Measurements from ENCODE around the gene CNTN2.

Gene CNTN2

DNA sequence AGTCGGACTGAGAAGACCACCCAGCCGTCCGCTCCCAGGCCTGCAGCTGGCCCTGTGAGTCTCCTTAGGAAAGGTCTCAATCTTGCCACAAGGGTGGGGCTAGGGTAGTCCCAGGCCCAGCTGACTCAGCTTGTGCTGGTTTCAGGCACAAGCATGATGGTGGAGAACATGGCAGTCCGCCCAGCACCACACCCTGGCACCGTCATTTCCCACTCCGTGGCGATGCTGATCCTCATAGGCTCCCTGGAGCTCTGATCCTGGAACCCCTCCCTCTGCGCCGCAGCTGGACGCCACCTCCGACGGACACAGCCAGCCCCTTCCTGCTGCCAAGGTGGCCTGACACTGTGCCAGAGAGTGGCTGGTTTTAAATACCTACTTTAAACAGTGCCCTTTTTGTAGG, 30.5 kb downstream of the CNTN2 start:
- DNase-seq (ENCODE audit: low read depth in 3 of 3), result no peak

DNA sequence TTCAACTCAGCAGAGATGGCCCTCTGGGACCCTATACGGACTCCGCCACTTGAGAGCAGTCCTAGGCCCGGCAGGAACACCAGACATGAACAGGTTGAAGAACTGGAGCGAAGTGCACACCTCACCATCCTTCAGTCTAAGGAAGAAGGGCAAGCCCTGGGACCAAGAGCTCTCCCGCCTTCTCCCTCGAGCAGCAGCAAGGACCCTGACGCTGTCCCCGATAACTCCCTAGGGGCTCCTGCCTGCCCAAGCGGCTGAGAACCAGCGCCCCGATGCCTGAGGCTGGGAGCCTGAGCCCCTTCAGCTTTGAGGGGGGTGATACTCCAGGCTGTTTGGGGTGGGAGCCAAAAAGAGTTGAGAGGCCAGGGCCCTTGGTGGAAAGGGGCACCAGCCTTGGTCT, 31.1 kb downstream of the CNTN2 start:
- DNase-seq (ENCODE audit: low read depth in 3 of 3), result no peak

DNA sequence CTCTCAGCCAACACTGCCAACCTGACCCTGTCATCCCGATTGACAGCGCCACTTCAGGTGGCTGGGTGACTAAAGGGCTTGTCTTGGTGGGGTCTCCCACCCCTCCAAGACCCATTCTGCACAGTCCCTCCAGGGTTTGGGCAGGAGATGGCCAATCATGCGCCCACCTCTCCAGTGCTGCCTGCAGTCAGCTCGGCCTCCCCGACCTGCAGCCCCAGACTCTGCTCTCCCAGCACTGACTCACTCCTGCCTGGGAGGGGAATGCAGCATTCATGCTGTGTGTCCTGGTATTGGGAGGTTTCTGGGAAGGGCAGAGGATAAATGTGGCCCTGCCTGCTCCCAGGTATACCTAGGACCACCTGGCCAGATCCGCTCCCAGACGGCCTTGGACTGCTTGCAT, 31.5 kb downstream of the CNTN2 start:
- no peak for DNase-seq (ENCODE audit: low read depth in 3 of 3)

DNA sequence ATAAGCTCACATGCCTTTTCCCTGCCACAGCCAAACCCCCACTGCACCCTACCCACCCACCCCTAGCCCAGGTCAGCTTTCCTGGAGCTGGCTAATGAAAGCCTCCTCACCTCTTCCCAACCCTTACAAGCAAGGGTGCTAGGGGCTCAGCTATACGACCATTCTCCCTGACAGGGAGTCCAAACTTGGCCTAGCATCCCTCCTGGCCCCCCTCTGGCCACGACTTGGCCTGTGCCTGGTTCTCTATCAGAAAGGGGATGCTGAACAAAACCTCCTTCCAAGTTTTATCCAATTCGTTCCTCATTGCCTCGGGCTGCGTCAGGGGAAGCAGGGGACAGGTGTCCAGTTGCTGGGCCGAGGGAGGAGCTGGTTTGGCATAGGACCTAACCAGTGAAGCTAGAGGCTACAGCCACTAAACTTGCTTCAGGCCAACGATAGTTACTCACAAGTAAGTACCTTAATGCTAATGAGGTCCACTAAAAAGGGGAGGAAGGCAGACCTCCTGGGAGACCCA, 32.7 kb downstream of the CNTN2 start:
- no peak for DNase-seq (ENCODE audit: low read depth in 3 of 3)

DNA sequence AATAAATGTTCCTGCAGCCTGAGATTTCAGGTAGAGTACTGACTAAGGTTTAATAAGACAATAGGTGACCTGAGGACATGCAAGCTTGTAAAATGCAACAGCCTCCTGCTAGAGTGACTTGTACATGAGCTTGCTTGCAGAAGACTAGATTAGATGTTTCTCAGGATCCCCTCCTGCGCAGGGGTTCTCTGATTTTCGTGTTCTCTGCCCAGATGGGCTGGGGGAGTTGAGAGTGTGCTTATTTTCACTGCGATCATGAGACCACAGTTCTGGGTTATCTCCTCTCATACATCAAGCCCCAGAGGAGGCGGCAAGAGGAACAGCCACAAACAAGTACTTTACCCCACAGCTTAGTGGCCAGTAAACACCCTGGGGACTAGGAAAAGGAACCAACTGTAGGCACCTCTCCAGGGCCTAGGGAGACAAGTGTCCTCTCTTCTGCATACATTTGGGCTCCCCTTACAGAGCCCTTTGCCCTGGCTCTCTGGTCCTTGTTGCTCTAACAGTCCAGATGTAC, 33.3 kb downstream of the CNTN2 start:
- no peak for DNase-seq (ENCODE audit: low read depth in 3 of 3)

DNA sequence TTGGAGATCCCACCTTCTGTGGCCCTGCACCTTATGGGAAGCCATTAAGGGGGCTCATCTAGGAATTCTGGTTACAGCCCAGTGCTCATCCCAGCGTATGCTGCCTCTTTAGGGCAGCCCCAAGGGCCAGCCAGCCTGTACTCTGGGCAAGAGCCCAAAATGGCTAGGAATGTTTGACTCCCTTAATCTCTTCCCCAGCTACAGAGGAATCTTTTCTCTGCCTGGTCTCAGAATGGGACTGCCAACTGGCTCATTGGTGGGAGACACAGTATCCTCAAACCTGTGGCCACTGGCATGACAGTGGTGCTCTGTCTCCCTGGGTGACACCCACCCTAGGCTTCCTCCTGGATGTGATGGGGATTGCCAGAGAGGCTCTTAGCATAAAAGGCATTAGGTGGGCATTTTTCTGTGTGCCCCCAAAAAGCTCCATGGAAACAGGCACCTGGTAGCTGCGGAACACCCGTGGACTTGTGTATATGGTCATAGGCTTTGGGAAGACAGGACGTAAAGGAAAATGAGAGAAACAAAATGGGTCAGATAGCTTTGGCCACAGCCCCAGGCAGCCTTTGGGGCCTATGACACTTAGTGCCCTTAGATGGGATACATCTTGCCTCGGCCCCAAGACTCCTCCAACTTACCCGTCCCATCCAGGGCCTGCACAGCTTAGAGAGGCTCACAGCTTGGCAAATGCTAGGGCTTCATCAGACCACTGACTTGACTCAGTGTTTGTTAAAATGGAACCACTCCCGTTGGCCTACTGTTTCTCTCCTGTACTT, 34.3 kb downstream of the CNTN2 start:
- DNase-seq (ENCODE audit: low read depth in 3 of 3), result no peak

DNA sequence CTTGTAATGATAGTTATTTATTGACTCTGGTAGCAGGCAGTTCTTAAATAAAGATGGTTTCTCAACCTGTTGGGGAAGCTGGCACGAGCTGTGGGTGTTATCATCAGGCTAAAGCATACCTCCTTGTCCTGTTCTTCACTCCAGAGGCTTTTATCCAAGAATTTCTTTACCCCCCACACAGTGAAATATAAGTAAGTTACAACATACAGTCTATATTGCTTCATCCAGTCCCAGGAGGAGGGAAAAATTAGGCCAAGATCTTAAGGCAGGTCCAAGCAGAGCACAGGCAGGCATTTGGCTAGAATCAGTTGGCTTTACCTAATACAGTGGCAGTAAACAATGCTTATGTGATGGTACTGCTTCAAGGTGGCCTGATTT, 34.9 kb downstream of the CNTN2 start:
- DNase-seq (ENCODE audit: low read depth in 3 of 3), result no peak

DNA sequence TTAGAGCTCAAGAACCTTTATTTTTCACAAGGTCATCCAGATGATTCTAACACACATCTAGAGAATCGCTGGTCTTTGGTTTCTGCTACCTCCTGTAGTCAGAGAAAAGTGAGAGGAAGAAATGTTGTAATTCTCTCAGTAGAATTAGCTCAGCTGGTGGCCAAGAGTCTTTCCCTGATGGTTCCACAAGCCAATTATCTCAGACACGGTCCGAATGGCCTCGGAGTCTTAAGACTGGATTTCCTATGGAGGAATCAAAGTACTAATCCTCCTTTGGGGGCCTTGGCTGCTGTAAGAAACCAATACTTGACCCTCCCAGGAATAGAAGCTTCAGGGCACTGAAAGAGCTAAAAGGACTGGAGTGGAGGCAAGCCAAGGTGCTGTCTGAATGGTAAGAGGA, 39.4 kb downstream of the CNTN2 start:
- DNase-seq (ENCODE audit: low read depth in 3 of 3), result no peak

DNA sequence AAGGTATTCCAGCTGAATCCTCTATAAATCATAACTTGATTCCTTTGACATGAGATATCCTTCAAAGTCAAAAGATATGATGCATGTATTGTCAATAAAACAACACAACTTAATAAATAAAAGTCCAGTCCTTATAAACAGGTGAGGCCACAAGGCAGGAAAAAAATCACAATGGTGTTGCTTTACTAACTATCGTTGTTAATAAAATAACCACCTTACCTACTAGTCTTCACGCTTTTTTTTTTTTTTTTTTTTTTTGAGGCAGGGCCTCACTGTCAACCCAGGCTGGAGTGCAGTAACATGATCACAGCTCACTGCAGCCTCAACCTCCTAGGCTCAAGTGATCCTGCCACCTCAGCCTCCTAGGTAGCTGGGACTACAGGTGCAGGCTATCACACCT, 41.3 kb downstream of the CNTN2 start, which contains the start of gene TMEM81:
Gene TMEM81, minus strand, starts transcription at position 101 of the 400 bp plus-strand sequence. CDS start 140 bp downstream, outside the sequence.
- DNase-seq (ENCODE audit: low read depth in 3 of 3), result no peak

DNA sequence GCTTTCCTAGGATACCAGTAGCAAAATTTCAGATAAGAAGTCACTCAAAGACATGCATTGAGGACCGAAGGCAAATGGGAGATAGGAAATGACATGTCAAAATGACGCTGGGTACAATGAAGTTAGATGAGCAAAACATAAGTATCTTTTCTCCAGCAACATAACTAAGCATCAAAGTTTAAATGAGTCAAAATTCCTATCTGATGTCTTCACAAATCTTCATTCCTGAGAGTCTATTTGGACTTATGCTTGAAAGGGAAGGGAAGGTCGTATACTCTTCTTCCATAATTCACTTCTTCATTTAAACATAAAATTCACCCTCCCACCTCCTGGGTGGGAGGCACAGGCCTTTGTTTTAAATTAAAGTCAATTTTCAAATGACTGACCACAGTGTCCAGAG, 45.3 kb downstream of the CNTN2 start:
- no peak for DNase-seq (ENCODE audit: low read depth in 3 of 3)

DNA sequence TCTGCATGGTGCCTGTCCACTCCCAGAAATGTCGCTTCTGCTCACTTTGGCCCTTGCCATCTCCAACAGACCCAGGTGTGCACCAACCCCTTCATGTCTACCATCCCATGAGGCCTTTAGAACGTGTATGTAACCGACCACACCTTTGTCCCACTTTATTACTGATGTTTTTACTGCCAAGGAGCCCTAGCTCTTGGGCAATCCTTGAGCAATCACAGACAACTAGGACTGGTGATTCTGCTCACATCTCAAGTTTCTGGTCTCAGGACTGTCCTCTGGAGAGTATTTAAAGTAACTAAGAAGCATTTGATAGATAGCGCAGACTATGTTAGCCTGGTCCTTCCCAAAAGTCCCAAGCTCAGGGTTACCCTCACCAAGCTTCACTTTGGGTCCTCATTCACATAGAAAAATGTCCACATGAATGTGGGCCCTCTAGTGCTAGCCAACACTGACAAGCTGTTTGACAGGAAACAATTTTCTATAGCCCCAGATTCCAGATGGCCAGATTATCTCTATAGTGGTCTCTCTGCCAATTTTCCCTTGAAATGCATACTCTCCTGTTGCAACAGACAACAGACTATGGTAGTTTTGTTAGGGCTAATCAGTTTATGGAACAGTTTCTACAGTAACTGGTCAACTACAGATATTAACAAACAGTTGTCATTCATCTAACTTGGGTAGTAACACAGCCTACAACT, 48.2 kb downstream of the CNTN2 start:
- no peak for DNase-seq (ENCODE audit: low read depth in 3 of 3)

DNA sequence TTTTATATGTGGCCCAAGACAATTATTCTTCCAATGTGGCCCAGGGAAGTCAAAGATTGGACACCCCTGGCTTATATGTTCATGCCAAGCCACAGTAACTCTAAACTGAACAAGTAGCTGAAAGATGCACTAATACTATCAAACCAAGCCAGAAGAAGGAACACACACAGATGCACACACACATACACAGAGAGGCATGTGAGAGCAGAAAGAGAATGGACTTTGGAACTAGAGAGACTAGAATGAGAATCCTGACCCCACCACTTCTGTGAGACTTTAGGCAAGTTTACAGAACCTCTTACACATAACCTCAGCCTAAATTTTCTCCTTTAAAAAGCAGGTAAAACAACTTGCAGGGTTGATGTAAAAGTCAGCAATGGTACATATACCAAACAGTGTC, 52.4 kb downstream of the CNTN2 start:
- DNase-seq (ENCODE audit: low read depth in 3 of 3), result no peak

DNA sequence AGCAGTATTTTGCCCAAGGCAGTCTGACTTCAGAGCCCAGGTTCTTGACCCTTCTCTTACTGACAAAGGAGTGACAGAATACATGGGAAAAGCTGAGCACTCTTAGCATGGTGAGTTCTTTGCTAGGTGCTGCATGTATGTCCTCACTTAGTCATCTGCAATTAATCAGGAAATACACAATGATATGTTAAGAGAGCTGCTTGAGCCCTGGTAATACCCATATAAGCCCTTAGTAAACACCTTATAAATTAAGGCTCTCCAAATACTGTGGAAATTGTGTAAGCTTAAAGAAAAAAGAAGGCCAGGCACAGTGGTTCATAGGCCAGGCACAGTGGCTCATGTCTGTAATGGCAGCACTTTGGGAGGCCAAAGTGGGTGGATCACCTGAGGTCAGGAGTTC, 55.2 kb downstream of the CNTN2 start:
- no peak for DNase-seq (ENCODE audit: low read depth in 3 of 3)

DNA sequence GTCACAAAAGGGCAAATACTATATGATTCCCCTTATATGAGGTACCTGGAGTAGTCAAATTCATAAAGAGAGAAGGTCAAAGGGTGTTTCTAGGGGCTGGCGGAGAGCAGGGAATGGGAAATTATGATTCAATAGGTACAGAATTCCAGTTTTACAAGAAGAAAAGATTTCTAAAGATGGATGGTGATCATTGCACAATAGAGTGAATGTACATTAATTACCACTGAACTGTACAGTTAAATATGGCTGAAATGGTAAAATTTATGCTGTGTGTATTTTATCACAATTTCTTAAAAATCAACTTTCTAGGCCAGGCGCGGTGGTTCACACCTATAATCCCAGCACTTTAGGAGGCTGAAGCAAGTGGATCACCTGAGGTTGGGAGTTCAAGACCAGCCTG, 59.4 kb downstream of the CNTN2 start:
- no peak for DNase-seq (ENCODE audit: low read depth in 3 of 3)

DNA sequence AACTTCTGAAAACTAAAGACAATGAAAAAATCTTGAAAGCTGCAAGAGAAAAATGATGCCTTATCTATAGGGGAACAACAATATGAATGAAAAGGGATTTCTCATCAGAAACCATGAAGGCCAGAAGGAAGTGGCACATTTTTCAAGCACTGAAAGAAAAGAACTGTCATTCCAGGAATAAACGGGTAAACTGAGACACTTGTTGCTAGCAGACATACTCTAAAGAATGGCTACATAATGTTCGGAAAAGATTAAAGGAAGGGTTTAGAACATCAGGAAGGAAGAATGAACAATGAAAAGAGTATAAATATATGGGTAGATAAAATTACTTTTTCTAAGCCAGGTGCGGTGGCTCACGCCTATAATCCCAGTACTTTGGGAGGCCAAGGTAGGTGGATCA, 64.3 kb downstream of the CNTN2 start:
- no peak for DNase-seq (ENCODE audit: low read depth in 3 of 3)

DNA sequence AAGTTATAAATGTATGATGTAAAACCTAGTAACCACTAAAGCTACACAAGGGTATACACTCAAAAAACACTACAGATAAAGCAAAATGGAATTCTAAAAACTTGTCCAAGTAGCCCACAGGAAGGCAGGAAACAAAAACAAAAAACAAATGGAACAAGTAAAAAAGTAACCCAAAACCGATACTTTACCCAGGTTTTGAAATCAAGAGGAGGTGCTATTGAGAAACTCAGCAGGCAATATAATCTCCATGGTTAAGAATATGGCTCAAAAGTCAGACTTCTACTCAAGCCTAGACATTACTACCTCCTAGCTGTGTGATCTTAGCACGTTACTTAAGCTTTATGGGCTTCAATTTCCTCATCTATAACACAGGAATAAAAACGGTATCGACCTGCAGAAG, 65.5 kb downstream of the CNTN2 start:
- DNase-seq (ENCODE audit: low read depth in 3 of 3), result no peak

DNA sequence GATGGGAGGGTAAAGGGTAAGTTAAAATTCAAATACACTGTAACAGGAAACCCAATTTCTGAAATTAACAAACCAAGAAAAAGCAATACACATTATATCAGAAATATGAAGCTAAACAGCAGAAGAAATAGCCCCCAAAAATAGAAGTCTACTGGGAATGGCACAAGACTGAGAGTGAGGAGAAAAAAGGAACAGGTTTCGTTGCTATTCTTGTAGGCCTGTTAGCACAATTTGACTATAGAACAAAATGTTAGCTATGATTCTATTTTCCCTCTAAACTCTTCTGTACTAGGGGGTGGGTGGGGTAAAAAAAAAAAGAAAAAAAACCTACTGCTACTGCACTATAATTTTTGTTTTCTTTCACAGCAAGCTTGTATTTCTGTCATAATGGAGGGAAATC, 66.3 kb downstream of the CNTN2 start:
- DNase-seq (ENCODE audit: low read depth in 3 of 3), result no peak

DNA sequence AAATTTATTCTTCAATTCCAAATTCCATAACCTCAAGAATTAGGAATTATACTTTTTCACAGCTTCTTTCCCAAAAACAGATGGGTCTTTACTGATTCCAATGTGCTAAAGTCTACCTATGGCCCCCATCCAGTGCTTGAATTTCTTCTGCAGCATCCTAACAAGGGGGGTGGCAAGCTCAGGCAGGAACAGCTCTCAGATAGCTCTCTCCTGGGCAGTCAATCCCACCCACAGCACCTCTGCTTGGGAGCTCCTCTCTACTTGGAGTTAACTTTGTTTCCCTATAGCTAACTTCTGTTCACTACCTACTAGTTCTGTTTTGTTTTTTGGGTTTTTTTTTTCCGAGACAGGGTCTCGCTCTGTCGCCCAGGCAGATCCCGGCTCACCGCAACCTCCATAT, 66.7 kb downstream of the CNTN2 start:
- DNase-seq (ENCODE audit: low read depth in 3 of 3), result no peak

DNA sequence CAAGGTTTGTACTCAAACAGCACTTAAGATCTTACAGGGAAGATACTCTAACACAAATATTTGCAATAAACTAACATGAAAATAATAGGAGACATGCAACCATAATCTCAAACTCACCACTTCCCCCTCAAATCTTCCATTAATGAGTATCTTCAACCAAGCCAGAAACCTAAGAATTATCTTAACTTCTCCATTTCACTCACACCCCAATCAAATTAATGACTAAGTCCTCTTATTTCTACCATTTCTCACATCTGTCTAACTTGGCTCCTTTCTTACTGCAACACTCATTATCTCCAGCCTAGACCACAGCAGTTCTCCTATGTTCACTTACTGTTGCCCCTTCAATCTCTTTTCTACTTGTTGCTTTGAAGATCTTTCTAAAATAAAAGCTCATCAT, 68.3 kb downstream of the CNTN2 start:
- DNase-seq (ENCODE audit: low read depth in 3 of 3), result no peak

DNA sequence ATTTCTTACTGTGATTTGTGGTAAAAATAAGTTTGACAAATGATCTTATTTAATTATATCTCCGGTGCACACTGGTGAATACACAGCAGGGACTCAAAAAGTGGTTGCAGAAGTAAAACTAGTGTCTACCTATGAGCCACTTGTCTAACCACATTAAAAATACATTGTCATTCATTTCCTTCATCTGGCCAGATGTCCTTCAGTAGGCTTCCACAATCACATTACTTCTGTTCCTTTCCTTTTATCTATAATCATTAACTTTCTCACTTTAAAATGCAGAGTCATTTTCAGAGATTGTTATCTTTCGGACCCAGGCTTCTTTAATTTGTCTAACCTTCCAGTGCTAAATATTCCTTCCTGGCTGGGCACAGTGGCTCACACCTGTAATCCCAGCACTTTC, 75.7 kb downstream of the CNTN2 start:
- DNase-seq (ENCODE audit: low read depth in 3 of 3), result no peak

DNA sequence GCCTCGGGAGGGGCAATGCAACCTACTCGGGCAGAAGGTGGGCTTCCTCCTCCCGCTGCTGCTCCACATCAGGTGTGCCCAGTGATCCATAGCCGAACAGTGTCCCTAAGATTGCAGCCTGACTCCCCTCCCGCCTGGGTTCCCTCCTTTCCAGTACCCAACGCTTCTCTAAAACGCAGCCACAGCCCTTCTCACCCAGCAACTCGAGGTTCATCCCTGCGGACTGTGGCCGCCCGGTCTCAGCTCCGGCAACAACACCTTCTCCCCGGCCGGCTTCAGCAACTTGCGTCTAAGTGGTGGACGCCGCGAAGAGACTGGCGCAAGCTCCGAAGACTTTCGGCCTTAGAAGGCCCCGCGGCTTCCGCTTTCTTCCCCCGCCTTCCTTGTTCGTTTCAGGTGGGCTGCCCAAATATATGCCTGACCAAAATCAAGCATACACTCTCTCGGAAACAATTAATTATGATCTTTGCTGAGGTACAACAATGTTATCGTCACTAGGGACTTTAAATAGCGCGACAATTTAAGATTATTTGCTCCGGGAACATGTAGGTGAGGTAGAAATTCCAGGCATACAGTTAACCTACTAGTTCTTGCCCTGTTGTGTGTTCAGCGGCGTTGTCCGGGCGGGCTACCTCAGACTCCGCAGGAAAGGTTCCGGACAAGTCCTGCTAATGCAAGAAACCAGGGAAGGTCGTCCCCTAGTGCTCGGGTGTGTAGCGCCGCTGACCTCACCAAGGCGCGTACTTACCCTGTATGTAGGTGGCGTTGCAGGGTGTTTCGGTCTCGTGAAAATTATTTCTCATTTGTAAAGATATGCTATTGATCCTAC, 78.9 kb downstream of the CNTN2 start, which contains the start of gene RBBP5:
Gene RBBP5, minus strand, starts transcription at position 319 of the 829 bp plus-strand sequence. Its CDS starts 105 bp downstream, at position 214.
- peak; percentile 89 to 93 (median 89) for DNase-seq (ENCODE audit: low read depth in 3 of 3)

DNA sequence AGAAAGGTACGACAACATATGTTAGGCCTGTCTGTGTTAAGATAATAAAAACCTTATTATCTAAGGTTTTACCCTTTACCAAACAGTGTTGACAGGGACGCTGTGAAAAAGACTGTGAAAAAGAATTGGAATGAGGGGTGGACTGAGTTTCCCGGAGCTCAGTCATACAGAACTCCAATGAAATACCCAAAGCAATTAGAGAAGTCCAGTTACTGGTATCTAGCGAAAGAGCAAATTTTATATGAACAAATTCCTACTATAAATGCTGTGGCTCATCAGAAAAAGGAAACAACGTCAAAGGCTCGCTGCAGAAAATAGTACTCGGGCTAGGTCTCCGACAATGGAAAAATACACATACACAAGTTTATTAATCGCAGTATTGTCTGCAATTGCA, 79.5 kb downstream of the CNTN2 start:
- no peak for DNase-seq (ENCODE audit: low read depth in 3 of 3)
